ENCODE data around the gene OBP2B.

Gene OBP2B

DNA sequence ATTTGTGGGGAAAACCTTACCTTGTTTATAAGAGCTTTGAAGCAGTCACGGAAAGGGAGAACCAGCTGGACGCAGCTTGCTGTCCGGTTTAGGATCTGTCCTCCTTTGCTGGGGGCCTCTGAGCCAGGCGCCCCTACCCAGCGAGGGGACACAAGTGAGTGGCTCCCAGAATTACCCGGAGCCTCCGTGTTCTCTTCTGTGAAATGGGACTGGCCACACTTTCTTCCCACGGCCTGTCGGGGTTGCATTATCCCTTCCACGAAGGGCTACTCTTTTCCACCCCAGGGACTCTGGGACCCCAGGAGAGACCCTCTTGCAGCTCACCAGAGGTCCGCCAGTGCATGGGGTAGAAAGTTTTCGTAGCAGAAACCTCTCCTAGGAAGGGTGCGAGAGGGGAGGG lies 44.9 kb downstream of the OBP2B start:
- DNase-seq = no peak

DNA sequence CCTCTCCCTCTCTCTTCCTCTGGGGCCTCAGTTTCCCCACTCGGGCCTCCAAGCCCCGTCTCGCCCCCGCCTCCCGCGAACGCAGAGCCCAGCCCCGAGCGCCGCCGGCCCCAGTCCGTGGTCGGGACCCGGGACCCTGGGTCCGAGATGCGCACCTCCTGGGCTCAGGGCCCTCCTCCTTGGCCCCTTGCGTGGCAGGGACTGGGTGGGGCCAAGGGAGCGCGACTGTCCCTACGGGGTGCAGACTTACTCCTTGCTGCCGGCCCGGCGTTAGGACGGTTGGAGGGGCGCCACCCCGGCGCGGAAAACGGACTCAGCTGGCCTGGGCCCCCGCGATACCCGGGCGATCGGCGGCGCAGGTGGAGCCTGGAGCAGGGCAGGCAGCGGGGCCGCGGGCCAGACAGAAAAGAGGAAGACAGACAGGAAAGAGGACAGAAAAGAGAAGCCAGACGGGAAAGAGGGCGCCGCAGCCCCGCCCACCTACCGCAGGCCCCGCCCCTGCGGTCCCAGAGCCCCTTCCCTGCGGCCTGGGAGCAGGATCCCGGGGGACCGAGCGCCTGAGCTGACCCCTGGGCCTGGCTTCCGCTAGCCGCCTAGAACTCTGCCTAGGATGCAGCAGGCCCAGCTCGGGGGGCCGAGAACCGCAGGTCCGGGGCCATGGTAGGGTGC lies 45.4 kb downstream of the OBP2B start, which contains the start of gene GBGT1:
Gene GBGT1, minus strand, starts transcription at position 411 of the 669 bp plus-strand sequence. CDS start 1,502 bp downstream, outside the sequence.
- no peak for DNase-seq

DNA sequence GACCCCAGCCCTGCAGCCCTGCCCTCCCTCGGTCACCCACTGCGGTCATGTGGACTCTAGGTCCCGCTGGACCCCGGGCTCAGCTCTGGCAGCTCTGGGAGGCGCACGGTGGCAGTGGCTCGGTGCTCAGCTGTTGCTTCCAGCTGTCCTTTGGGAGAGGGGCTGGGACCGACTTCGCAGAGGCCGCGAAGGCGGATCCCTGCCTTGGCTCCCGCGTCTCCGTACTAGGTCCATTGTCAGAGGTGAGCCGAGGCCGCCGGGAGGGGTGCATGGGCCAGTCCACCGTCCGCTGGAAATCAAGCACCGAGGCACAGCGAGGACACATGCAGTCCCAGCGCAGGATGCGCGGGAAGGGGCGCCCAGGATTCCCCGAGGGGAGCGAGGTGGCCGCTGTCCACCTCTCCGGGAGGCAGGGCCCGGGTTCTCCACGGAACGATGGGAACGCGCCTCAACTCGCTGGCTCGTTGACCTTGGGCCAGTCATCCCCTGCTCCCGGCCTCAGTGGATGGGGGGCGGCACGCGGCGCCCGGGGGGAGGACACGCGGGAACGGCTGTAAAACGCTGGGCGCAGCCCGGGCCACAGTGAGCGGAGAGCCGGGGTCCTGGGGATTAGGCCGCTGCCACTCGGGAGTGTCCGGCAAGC lies 46.1 kb downstream of the OBP2B start:
- DNase-seq = no peak

DNA sequence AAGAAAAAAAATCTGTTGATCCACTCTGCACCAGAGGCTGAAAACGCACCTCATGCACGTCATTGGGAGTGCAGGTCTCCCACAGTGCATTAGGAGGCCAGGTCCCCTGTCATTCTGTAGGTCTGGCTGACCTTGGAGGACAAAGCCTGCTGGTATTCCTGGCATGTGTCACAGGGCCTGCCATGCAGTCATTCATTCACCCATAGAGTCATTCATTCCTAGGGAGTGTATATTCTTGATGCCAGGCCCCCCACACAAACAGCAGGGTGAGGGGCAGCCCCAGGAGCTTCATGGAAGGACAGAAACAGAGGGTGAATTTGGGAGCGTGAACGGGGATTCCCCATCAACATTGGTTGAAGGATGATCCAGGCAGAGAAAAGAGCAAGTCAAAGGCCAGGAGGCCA lies 47.5 kb downstream of the OBP2B start:
- no peak for DNase-seq

DNA sequence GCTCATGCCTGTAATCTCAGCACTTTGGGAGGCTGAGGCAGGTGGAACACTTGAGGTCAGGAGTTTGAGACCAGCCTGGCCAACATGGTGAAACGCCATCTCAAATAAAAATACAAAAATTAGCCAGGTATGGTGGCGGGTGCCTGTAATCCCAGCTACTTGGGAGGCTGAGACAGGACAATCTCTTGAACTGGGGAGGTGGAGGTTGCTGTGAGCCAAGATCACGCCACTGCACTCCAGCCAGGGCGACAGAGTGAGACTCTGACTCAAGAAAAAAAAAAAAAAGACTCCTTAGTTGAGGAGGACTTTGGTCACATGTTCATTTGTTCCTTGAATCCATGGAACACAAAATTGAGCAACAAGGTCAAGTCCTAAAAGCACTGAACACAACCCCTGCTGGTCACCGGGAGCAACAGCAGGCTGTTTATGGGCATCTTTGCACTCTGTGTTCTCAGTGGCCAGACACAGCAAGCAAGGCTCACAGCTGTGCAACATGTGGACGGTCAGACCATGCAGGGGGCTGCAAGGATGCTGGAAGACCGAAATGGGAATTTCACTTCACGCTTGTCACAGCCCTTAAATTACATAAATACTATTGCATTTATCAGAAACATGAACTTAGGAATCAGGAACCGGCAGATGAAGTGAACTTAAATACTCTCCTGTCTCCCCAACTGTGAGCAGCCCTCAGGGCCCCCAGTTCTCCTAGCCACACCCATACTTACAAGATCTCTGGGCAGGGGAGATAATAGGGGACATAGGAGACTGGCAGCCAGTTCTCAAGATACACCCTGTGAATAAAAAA lies 48.1 kb downstream of the OBP2B start:
- DNase-seq = peak; percentile 28

DNA sequence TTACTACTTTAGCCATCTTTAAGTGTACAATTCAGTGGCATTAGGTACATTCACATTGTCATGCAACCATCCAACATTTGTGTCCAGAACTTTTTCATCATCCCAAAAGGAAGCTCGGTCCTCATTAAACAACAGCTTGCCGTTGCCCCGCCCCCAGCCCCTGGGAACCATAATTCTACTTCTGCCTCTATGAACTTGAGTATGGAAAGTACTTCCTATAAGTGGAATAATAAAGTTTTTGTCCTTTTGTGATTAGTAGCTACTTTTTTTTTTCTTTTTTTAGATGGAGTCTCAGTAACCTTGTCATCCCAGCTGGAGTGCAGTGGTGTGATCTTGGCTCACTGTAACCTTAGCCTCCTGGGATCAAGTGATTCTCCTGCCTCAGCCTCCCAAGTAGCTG lies 50.4 kb downstream of the OBP2B start:
- no peak for DNase-seq
